AG10803 (cell line): ENCODE data around the gene PHF20.
"Not testable (repeated sequence)": the region's sequence is repeated elsewhere in the genome, so short reads cannot be mapped to it uniquely, and the experiment has no call there.

Experiments used
- DNase-seq: peaks from one replicate; pipeline ENCODE4 v3.0.0; 2010; ENCODE audit warnings: low read depth
- H3K4me3 ChIP-seq: 2 replicates; pipeline ENCODE4 v1.5.1; 2011; ENCODE audit warnings: mild to moderate bottlenecking, low read length, control low read depth
- CTCF ChIP-seq: conservative IDR thresholded peaks from 2 replicates; pipeline ENCODE4 v1.5.1; 2011; ENCODE audit warnings: mild to moderate bottlenecking, low read length, control low read depth, inconsistent platforms

Gene PHF20

GRCh38 chr20:35892871-35893270 lies 121.1 kb downstream of the PHF20 start:
- H3K4me3 ChIP-seq: no peak overlapping the region
- no peak for DNase-seq
- no peak for TF ChIP-seq CTCF

GRCh38 chr20:35893942-35894341 lies 122.1 kb downstream of the PHF20 start:
- H3K4me3 ChIP-seq: no peak overlapping the region
- no peak for TF ChIP-seq CTCF
- no peak for DNase-seq

DNA sequence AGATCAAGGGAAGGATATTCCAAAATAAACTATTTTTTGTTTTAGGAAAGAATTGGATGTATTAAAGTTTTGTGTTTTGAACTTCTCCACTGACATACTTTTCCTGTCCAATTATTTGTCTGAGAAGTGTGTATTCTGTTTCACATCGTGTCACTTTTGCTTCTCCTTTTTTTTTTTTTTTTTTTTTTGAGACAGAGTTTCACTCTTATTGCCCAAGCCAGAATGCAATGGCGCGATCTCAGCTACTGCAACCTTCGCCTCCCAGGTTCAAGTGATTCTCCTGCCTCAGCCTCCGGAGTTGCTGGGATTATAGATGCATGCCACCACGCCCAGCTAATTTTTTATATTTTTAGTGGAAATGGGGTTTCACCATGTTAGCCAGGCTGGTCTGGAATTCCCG lies 123.7 kb downstream of the PHF20 start:
- not testable (repeated sequence) for DNase-seq, H3K4me3 ChIP-seq

- no peak for TF ChIP-seq CTCF
- no peak for DNase-seq
- no peak overlapping the region for H3K4me3 ChIP-seq
These were observed 127.2 kb downstream of the PHF20 start for GRCh38 chr20:35899064-35899463.

DNA sequence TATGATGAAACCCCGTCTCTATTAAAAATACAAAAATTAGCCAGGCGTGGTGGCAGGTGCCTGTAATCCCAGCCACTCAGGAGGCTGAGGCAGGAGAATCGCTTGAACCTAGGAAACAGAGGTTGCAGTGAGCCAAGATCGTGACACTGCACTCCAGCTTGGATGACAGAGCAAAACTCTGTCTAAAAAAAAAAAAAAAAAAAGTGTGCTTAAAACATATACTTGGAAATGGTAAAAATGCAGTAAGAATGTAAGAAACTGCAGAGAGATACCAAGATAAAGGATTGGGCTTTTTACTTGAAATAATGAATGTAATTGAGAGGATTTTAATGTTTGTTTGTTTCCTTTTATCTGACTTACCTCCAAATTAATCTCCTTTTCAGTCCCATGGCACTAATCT lies 129.4 kb downstream of the PHF20 start:
- not testable (repeated sequence) for H3K4me3 ChIP-seq, DNase-seq

DNA sequence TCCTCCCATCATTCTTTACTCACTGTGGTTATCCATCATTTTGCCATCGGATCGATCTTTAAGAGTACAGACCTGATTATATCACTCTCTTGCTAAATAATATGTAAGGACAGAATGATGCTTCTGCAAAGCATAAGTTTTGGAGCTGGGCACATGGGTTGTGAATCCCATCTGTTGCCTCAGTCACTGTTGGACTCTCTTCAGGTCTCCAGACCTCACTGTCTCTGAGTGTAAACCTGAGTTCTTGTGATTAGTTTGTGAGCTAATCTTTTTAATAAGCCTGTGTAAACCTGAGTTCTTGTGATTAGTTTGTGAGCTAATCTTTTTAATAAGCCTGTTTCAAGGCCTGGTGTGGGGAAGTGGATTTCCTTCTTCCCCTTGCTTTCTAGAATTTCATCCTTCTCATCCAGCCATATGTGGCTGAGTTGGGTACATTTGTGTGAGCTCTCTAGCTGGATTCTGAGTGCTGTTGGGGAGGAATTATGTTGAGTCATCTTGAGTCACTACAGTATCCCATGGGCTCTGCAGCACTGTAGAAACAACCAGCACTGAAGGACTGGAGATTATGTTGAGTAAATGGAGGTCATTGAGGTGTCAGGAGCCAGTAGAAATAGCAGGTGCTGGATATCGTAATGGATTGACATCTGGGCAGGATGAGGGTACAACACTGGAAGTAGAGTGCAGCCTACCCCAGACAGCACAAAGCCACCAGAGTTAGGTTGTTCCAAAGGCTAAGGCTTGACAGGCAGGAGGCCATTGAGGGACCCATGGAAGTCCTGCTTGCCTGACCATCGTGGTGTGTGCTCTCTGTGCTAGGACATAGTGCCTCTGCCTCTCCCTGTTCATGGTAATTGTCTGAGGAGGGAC lies 130.1 kb downstream of the PHF20 start:
- no peak for TF ChIP-seq CTCF
- no peak overlapping the region for H3K4me3 ChIP-seq
- DNase-seq: peak; percentile 86

GRCh38 chr20:35902545-35902941 lies 130.7 kb downstream of the PHF20 start:
- no peak for DNase-seq
- TF ChIP-seq CTCF: no peak
- H3K4me3 ChIP-seq: no peak overlapping the region

- no peak for DNase-seq
- H3K4me3 ChIP-seq: no peak overlapping the region
- TF ChIP-seq CTCF: no peak
These were observed 132.0 kb downstream of the PHF20 start for GRCh38 chr20:35903843-35904242.
